ENCODE results near the gene PPP1R13B.

Gene PPP1R13B

GRCh38 chr14:103710771-103711377 lies 136.5 kb downstream of the PPP1R13B start:
- no peak for DNase-seq

GRCh38 chr14:103709814-103710213 lies 137.6 kb downstream of the PPP1R13B start:
- no peak for DNase-seq

GRCh38 chr14:103708750-103709187 lies 138.6 kb downstream of the PPP1R13B start:
- DNase-seq: no peak

- DNase-seq: no peak
Measured at GRCh38 chr14:103707329-103708263, 139.8 kb downstream of the PPP1R13B start.

GRCh38 chr14:103706551-103707328 lies 140.6 kb downstream of the PPP1R13B start:
- no peak for DNase-seq

GRCh38 chr14:103705504-103706284 lies 141.7 kb downstream of the PPP1R13B start:
- DNase-seq: no peak

- no peak for DNase-seq
Measured at GRCh38 chr14:103705118-103705503, 142.3 kb downstream of the PPP1R13B start.

- no peak for DNase-seq
Measured at GRCh38 chr14:103704708-103705107, 142.7 kb downstream of the PPP1R13B start.

GRCh38 chr14:103703433-103704385 lies 143.7 kb downstream of the PPP1R13B start:
- DNase-seq: no peak

- DNase-seq: no peak
Measured at GRCh38 chr14:103702497-103703432, 144.6 kb downstream of the PPP1R13B start.

- no peak for DNase-seq
Measured at GRCh38 chr14:103702095-103702494, 145.3 kb downstream of the PPP1R13B start.

- DNase-seq: no peak
Measured at GRCh38 chr14:103700753-103701490, 146.5 kb downstream of the PPP1R13B start.

- DNase-seq: no peak
Measured at GRCh38 chr14:103699901-103700752, 147.2 kb downstream of the PPP1R13B start.

GRCh38 chr14:103699261-103699661 lies 148.1 kb downstream of the PPP1R13B start:
- no peak for DNase-seq

GRCh38 chr14:103698380-103699260 lies 148.8 kb downstream of the PPP1R13B start:
- no peak for DNase-seq

- no peak for DNase-seq
Measured at GRCh38 chr14:103697603-103698379, 149.6 kb downstream of the PPP1R13B start.

GRCh38 chr14:103697206-103697602 lies 150.2 kb downstream of the PPP1R13B start:
- no peak for DNase-seq

Measured in stimulated activated naive CD4-positive, alpha-beta T cell (primary cell).